Fibroblast of mammary gland (primary cell): ENCODE measurements around the gene FKBP2.

Experiments used
- DNase-seq: peaks from one replicate; pipeline ENCODE4 v3.0.0-alpha.2; 2010; ENCODE audit warnings: low read depth
- H3K4me3 ChIP-seq: 2 replicates; pipeline ENCODE4 v1.5.1; 2011; ENCODE audit warnings: low read depth, mild to moderate bottlenecking, low read length, moderate library complexity; ENCODE audit not compliant: control insufficient read depth
- TF ChIP-seq, protein P1 (sequence below): conservative IDR thresholded peaks from 2 replicates; pipeline ENCODE4 v1.5.1; 2011; ENCODE audit warnings: low read depth, low read length, inconsistent platforms; ENCODE audit not compliant: control insufficient read depth, insufficient read depth

Gene FKBP2

DNA sequence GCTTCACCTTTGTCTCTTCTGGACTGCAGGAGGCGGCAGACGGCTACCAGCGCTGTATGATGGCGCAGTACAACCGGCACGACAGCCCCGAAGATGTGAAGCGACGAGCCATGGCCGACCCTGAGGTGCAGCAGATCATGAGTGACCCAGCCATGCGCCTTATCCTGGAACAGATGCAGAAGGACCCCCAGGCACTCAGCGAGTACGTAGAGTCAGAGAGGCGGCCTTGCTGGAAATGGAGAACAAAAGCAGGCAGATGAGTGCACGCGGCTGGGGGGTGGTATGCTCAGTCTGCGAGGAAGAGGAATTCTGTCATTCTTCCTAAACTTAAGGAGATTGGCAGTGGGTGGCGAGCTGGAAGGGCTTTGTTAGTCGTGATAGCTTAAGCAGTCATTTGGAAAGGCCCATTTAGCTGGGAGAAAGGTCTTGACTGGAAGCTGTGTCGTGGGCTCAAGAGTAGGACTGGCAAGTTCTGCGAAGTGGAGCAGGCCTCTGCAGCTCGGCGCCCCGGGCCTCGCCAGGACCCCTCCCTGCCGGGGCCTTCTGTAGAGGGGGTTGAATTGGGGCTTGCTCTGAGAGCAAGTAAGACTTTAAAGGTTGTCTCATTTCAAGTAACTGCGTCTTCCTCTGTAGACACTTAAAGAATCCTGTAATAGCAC is 37.3 kb upstream of the FKBP2 start:
- TF ChIP-seq, protein P1, sequence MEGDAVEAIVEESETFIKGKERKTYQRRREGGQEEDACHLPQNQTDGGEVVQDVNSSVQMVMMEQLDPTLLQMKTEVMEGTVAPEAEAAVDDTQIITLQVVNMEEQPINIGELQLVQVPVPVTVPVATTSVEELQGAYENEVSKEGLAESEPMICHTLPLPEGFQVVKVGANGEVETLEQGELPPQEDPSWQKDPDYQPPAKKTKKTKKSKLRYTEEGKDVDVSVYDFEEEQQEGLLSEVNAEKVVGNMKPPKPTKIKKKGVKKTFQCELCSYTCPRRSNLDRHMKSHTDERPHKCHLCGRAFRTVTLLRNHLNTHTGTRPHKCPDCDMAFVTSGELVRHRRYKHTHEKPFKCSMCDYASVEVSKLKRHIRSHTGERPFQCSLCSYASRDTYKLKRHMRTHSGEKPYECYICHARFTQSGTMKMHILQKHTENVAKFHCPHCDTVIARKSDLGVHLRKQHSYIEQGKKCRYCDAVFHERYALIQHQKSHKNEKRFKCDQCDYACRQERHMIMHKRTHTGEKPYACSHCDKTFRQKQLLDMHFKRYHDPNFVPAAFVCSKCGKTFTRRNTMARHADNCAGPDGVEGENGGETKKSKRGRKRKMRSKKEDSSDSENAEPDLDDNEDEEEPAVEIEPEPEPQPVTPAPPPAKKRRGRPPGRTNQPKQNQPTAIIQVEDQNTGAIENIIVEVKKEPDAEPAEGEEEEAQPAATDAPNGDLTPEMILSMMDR: no peak
- no peak for DNase-seq

DNA sequence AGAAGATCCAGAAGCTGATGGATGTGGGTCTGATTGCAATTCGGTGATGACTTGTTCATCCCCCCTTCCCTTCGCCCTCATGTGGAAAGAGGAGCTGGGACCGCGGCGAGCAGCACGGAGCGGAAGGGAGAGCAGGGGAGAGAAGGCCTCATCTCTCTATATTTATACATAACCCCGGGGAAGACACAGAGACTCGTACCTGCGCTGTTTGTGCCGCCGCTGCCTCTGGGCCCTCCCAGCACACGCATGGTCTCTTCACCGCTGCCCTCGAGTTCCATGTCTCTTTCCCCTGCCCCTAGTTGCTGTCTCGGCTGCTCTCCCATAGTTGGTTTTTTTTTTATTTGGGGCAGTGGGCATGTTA is 36.8 kb upstream of the FKBP2 start:
- TF ChIP-seq, protein P1: no peak
- no peak for DNase-seq
- H3K4me3 ChIP-seq: no peak overlapping the region

More for the DNA sequence above, 37.3 kb upstream of the FKBP2 start:
- H3K4me3 ChIP-seq: no peak overlapping the region

DNA sequence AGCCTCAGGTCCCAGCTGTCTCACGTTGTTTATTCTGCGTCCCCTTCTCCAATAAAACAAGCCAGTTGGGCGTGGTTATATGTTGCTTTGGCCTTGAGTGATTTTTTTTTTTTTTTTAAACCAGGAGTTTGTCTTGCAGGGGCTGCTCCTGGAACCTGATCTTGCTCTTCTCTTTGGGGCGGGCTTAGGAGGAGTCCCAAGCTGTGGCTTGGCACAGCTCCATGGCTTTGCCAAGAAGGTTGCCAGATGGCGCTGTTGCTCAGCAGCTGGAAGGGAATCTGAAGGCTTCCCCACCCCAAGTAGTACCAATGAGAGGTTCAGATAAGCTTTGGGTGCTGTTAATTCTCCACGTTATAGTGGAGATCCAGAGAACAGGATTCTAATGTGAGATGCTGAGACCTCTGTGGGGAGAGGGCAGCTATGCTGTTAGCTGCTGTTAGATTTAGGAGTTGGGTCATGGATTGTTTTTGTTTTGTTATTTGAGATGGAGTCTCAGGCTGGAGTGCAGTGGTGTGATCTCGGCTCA is 36.4 kb upstream of the FKBP2 start:
- DNase-seq: peak; percentile 98
- TF ChIP-seq, protein P1: peak; percentile 67
- no peak overlapping the region for H3K4me3 ChIP-seq

DNA sequence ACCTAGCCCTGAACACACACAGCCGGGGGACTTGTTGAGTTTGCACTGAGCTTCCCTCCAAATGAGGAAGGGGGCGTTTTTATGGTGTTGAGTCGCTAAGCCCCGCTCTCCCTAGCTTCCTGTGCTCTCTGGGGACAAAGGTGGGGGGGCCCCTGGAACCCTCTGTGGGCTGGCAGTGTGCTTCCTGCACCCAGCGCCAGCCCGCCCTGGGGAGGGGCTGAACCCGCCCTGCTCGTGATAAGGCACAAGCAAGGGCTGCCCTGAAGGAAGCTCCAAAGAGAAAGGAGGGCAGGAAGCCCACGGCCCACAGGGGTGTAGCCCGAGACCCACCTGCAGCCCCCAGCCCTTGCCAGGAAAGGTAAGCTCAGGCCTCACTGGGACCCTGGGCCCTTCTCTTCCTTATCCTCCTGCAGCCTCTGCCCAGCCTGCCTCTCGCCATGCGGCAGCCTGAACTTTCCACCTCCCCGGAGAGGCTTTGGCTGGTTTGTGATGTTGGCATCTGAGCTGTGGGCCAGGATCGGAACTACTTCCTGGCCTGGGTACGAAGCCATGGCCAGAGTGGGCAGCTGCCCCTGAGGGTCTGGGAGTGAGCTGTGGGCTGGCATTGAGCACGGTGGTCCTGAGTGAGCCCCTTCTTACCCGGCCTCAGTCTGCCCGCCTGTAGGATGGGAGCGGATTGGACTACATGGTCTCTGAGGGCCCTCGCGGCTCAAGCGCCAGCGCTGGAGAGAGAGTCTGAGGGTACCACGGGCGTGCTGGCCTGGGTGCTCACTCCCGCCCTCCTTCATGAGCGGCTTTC is 34.2 kb upstream of the FKBP2 start, which contains the start of gene FERMT3:
Gene FERMT3 (plus strand): TSS at position 265 of the 799 bp plus-strand sequence. CDS start 644 bp downstream, outside the sequence.
- H3K4me3 ChIP-seq: no peak within 1 kb of the TSS
- no peak for DNase-seq
- TF ChIP-seq, protein P1: no peak

DNA sequence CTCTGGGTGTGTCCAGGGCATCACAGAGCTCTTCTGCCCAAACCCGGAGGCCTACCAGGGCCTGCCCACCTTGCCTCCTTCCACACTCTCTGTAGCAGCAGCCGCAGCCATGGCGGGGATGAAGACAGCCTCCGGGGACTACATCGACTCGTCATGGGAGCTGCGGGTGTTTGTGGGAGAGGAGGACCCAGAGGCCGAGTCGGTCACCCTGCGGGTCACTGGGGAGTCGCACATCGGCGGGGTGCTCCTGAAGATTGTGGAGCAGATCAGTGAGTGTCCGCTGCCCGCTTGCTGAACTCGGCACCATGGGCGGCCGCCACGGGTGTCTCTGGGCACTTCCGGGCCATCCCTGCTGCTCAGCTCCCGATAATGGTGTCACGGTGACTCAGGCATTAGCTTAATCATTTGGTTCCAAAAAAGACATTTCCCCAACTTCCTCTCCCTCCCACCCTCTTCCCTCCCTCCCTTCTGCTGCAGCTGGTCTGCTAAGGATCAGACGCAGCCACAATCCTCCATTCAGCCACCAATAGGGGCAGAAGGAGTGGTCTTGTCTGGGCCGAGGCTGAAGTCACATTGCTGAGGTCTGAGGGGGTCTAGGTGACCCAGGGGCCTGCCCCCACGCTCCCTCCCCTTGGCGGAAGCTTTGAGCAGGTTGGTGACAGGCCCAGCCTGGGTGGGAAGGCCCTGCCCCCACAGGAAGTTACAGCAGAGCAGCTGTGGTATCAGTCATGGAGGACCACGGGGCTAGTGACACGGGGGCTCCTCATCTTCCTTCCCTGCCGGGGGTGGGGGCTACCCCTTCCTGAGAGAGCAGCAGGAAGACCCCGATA is 33.4 kb upstream of the FKBP2 start:
- peak; percentile 82 for DNase-seq
- TF ChIP-seq, protein P1: no peak
- H3K4me3 ChIP-seq: no peak overlapping the region

DNA sequence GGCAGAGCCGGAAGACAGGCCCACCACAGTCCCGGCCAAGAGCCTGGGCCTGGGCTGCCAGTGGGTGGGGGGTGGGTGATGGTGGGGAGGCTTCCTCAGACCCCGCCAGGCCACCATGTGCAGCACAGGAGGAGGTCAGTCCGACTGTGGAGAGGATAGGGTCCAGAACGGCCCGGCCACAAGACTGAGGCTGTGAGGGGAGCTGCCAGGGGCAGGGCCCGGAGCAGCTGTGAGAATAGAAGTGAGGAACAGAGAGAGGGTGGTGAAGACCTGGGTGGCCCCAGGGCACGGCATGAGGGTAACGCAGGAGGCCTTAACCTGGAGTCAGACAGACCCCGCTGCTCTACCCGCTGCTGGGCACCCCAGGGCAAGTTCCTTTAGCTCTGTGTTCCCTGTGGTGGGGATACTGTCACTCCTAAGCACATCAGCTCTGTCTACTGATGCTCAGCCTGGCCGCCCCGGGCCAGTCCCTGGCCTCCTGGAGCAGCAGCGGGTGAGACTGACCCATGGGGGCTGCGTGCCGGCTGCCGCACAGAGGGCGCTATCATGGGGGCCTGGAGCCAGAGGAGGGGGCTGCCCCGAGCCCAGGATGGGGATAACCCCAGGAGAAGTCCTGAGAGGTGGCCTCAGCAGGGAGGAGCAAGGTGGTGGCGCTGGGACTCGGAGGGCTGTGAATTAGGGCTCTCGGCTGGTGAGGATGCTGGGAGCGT is 32.7 kb upstream of the FKBP2 start:
- TF ChIP-seq, protein P1: no peak
- DNase-seq: no peak
- no peak overlapping the region for H3K4me3 ChIP-seq
